Measurements from ENCODE around the gene SYNGR2.

DNA sequence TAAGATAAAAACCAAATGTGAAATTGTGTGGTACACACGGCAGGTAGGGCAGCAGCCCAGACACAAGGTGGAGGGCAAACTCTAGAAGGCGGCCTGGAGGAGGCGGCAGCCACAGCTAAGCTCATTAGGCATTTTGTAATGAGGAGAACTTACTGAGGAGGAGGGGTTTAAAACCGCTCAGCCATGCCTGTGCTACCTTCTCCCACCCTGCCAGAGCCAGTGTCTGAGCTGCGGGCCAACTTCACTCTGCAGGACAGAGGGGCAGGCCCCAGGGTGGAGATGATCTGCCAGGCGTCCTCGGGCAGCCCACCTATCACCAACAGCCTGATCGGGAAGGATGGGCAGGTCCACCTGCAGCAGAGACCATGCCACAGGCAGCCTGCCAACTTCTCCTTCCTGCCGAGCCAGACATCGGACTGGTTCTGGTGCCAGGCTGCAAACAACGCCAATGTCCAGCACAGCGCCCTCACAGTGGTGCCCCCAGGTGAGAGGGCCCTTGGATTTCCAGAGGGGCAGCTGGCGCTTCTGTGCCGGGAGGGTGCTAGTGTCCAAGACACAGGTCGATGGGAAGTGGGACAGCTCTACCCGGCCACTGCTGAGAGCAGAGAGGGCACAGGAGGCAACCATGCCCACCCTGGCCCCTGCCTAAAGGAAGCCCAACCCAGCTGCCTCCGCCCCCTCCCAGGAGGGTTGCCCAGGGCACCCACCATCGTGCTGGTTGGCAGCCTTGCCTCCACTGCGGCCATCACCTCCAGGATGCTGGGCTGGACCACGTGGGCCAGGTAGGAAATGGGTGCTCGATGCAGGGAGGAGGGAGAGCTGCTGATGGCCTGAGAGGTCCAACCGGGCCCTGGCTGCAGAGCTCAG is 4.3 kb upstream of the SYNGR2 start:
- TF ChIP-seq EZH2 (IDR thresholded peaks at IDR 0.05; ENCODE audit: low read length, missing control alignments) (no peak), CTCF (conservative IDR thresholded peaks at IDR 0.05 in 1 of 2, IDR thresholded peaks at IDR 0.05 in 1 of 2; ENCODE audit: low read depth in 1 of 2, low read length in 2 of 2) (no peak)
